MCF 10A (cell line): ENCODE measurements around the gene TACC3. TPM values are rescaled to one million over a fixed set of nuclear protein-coding genes. Genes with fewer than 3 reads are reported as not detected.

ENCODE experiments used
- BruUV-seq: library from RNA; stranded (reverse); fragments of 400-500 nt; replicated peaks from 2 replicates; lab custom pipeline; 2021; lab: Mats Ljungman, UMichigan
- CTCF ChIA-PET: fragments of 300-600 bp; sonication (Branson Sonifier 250); formaldehyde crosslinking; extraction: SDS; loops from one replicate; lab custom pipeline; 2021; ENCODE audit warnings: antibody characterized with exemption, inconsistent platforms; lab: Yijun Ruan, JAX
- POLR2A ChIA-PET: fragments of 300-600, 350-650 bp; sonication (Branson Sonifier 250); formaldehyde crosslinking; extraction: SDS; loops from one replicate; lab custom pipeline; 2020; ENCODE audit warnings: antibody characterized with exemption, inconsistent platforms; lab: Yijun Ruan, JAX
- DNase-seq: peaks from one replicate; pipeline ENCODE4 v3.0.0-alpha.2; 2018; ENCODE audit not compliant: unreplicated experiment
- H3K27ac Mint-ChIP-seq: one replicate; pipeline ENCODE4 v1.8.0; 2022; ENCODE audit warnings: mild to moderate bottlenecking, low read depth, mixed read lengths; ENCODE audit not compliant: unreplicated experiment
- H3K27me3 Mint-ChIP-seq: one replicate; pipeline ENCODE4 v1.8.0; 2022; ENCODE audit warnings: mixed read lengths; ENCODE audit not compliant: insufficient read depth, unreplicated experiment
- H3K36me3 Mint-ChIP-seq: one replicate; pipeline ENCODE4 v1.8.0; 2022; ENCODE audit warnings: mild to moderate bottlenecking, moderate library complexity, mixed read lengths; ENCODE audit not compliant: insufficient read depth, unreplicated experiment
- H3K4me1 Mint-ChIP-seq: one replicate; pipeline ENCODE4 v1.8.0; 2022; ENCODE audit warnings: mixed read lengths; ENCODE audit not compliant: insufficient read depth, unreplicated experiment
- H3K4me3 Mint-ChIP-seq: one replicate; pipeline ENCODE4 v1.8.0; 2022; ENCODE audit warnings: mild to moderate bottlenecking, moderate library complexity, mixed read lengths; ENCODE audit not compliant: unreplicated experiment
- H3K9me3 Mint-ChIP-seq: one replicate; pipeline ENCODE4 v1.8.0; 2022; ENCODE audit warnings: mixed read lengths; ENCODE audit not compliant: unreplicated experiment
- intact Hi-C: fragments of 100-400 bp; cut with micrococcal nuclease; formaldehyde crosslinking; loops from 2 replicates; pipeline ENCODE4 v1.14.1; 2022
- total RNA-seq: library from RNA; stranded (reverse); gene quantifications from 2 replicates; pipeline ENCODE4 v1.2.3, GENCODE V29; 2022
- TF ChIP-seq, protein P1 (sequence below): fragments of 200-600 bp; IDR thresholded peaks from one replicate; pipeline ENCODE4 v1.8.0; 2022; ENCODE audit warnings: antibody characterized with exemption, mild to moderate bottlenecking; ENCODE audit not compliant: unreplicated experiment

Gene TACC3
- total RNA-seq, 1 experiment from 2014 or later, result 69.8 TPM

DNA sequence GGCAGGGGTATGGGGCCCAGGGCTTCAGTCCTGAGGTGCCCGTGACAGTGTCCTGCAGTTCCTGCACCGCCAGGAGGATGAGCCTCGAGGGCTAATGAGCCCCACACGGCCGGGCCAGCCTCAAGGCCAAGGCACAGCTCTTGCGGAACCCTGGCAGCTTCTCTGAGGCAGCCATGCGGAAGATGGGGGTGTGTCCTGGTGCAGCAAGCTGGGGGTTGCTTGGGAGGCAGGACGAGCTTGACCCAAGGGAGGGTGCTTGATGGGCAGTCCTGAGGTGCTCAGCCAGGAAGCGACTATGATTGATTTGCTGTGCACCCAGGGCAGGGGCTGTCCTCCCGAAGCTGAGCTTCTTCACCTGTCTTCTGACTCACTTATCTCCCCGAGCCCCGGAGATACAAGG, 62.6 kb downstream of the TACC3 start:
- POLR2A ChIA-PET, result interaction anchor here (0.7 to 0.8 kb wide), 2 partner anchors 9 to 32 kb away, joined by 4 to 5 read pairs; no protein-coding TSS in a partner anchor
- TF ChIP-seq, protein P1, sequence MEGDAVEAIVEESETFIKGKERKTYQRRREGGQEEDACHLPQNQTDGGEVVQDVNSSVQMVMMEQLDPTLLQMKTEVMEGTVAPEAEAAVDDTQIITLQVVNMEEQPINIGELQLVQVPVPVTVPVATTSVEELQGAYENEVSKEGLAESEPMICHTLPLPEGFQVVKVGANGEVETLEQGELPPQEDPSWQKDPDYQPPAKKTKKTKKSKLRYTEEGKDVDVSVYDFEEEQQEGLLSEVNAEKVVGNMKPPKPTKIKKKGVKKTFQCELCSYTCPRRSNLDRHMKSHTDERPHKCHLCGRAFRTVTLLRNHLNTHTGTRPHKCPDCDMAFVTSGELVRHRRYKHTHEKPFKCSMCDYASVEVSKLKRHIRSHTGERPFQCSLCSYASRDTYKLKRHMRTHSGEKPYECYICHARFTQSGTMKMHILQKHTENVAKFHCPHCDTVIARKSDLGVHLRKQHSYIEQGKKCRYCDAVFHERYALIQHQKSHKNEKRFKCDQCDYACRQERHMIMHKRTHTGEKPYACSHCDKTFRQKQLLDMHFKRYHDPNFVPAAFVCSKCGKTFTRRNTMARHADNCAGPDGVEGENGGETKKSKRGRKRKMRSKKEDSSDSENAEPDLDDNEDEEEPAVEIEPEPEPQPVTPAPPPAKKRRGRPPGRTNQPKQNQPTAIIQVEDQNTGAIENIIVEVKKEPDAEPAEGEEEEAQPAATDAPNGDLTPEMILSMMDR, result no peak
- H3K4me1 Mint-ChIP-seq, result peaks cover 3% of the 10 kb centered on the region
- intact Hi-C loops, result no loop called here
- CTCF ChIA-PET, result interaction anchor here (0.8 to 1.4 kb wide), 3 partner anchors 23 to 116 kb away, joined by 3 read pairs; no protein-coding TSS in a partner anchor
- H3K4me3 Mint-ChIP-seq, result no peak overlapping the region
- no TSS peak for BruUV-seq
- DNase-seq, result no peak
- no peaks in the 10 kb centered on the region for H3K27me3 Mint-ChIP-seq
- H3K27ac Mint-ChIP-seq, result no peak overlapping the region
- H3K36me3 Mint-ChIP-seq, result no peaks in the 10 kb centered on the region
- no peaks in the 10 kb centered on the region for H3K9me3 Mint-ChIP-seq

GRCh38 chr4:1784395-1784788, 63.1 kb downstream of the TACC3 start:
- no peak overlapping the region for H3K27ac Mint-ChIP-seq
- CTCF ChIA-PET, result interaction anchor here (0.8 to 1.4 kb wide), 3 partner anchors 24 to 115 kb away, joined by 3 read pairs; no protein-coding TSS in a partner anchor
- no peaks in the 10 kb centered on the region for H3K4me1 Mint-ChIP-seq
- no peak overlapping the region for H3K4me3 Mint-ChIP-seq
- DNase-seq, result no peak
- no peaks in the 10 kb centered on the region for H3K36me3 Mint-ChIP-seq
- intact Hi-C loops, result no loop called here
- TF ChIP-seq, protein P1, result no peak
- POLR2A ChIA-PET, result interaction anchor here (0.7 to 0.8 kb wide), 2 partner anchors 8 to 33 kb away, joined by 4 to 5 read pairs; no protein-coding TSS in a partner anchor
- no peaks in the 10 kb centered on the region for H3K9me3 Mint-ChIP-seq
- no peaks in the 10 kb centered on the region for H3K27me3 Mint-ChIP-seq
- BruUV-seq, result no TSS peak

GRCh38 chr4:1784789-1785591, 63.7 kb downstream of the TACC3 start:
- Mint-ChIP-seq H3K27ac (no peak overlapping the region), H3K4me1 (no peaks in the 10 kb centered on the region), H3K9me3 (no peaks in the 10 kb centered on the region), H3K27me3 (no peaks in the 10 kb centered on the region), H3K36me3 (no peaks in the 10 kb centered on the region), H3K4me3 (no peak overlapping the region)
- no TSS peak for BruUV-seq
- ChIA-PET POLR2A (interaction anchor here (0.6 kb wide), 1 partner anchor 552 kb away, joined by 3 read pairs; no protein-coding TSS in a partner anchor), CTCF (interaction anchor here (0.8 to 1.7 kb wide), 4 partner anchors 24 to 115 kb away, joined by 3 to 4 read pairs (median 3); no protein-coding TSS in a partner anchor)
- TF ChIP-seq, protein P1, result no peak
- intact Hi-C loops, result no loop called here
- DNase-seq, result no peak

GRCh38 chr4:1785592-1785991, 64.3 kb downstream of the TACC3 start:
- H3K9me3 Mint-ChIP-seq, result no peaks in the 10 kb centered on the region
- intact Hi-C loops, result no loop called here
- no peak for DNase-seq
- H3K27ac Mint-ChIP-seq, result no peak overlapping the region
- no TSS peak for BruUV-seq
- ChIA-PET POLR2A (interaction anchor here (0.6 kb wide), 1 partner anchor 552 kb away, joined by 3 read pairs; no protein-coding TSS in a partner anchor), CTCF (interaction anchor here (0.8 to 1.7 kb wide), 3 partner anchors 23 to 40 kb away, joined by 3 to 4 read pairs (median 3); no protein-coding TSS in a partner anchor)
- no peak overlapping the region for H3K4me3 Mint-ChIP-seq
- peaks cover 6% of the 10 kb centered on the region for H3K4me1 Mint-ChIP-seq
- TF ChIP-seq, protein P1, result no peak
- H3K36me3 Mint-ChIP-seq, result peaks cover under 1% of the 10 kb centered on the region
- H3K27me3 Mint-ChIP-seq, result no peaks in the 10 kb centered on the region
